NCI-H128 (cell line): ENCODE results near the gene GATB.

Experiments used
- DNase-seq: peaks from one replicate; lab custom pipeline; 2025; ENCODE audit not compliant: unreplicated experiment; lab: John Stamatoyannopoulos, UW

The GATB gene

DNA sequence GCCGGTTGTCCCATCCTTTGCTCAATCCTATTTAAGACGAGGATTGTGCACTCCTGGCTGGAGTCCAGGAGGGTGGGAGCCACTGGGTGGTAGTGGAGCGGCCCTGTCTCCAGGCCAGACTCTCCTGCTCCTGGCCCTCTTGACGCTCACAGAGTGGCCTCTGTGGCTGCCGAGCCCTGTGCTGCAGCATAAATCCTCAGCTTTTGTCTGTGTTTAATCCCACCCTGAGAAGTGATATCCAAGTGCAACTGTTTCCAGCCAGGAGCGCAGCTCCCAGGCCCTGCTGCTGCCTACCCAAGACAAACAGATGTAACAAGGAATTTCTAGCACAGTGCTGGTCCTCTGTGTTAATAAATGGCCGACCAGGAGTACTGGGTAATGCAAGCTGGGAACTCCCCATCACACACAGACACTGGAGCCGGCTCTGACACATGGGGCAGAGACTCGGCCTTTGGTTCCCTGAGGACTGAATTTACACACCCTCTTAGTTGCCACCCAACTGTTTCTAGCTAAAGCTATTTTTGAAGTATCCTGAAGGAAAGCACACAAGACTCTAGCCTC is 85.3 kb downstream of the GATB start:
- no peak for DNase-seq

DNA sequence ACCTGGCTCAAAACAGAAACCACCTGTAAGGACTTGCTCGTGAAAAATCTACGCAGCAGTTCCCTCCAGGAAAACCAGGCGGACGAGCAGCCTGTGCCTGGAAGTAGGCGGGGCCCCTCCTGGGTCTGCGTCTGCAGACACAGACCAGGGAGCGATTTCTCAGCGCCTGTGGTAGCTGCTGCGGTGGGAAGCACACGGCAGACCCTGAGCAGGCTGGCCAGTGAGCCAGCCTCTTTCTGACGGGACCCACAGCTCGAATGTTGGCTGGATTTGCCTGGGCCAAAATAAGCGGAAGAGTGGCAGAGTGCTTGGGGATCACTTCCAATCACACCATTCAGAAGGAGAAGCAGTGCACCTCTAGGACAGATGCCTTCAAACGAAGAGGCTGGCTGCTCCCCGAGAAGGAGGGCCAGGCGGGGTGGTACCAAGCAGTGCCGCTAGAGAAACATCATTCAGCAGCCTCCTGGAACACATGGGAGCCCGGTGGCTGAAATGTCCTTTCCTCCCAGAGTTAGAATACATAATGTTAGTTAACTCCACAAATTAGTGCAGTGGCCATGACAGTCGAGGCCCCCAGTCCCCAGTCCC is 85.9 kb downstream of the GATB start:
- no peak for DNase-seq

DNA sequence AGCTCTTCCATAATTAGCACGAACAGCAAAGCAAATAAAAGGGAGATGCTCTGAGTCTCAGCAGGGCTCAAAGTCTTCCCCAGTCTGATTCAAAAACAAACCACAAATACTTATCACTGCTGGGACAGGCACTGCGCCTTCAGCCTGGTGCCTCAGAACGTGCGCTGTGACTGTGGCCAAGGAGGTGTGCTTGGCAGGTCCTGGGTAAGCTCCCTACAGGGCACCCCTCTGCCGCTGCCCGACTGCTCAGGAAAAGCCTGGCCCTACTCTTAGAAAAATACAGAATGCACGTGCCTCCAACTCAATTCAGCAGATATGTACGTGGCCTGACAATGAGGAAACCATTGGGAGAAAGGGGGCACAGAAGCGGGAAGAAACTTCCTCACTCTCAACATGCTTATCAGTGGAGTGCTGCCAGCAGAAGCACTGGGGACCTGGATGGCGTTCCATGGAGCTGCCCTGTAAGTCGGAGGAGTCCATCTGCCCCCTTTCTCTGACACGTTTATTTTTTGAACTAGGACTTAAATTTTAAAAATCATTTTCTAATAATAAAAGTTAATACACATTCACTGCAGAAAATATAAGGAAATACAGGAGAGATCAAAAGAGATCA is 86.8 kb downstream of the GATB start:
- no peak for DNase-seq

DNA sequence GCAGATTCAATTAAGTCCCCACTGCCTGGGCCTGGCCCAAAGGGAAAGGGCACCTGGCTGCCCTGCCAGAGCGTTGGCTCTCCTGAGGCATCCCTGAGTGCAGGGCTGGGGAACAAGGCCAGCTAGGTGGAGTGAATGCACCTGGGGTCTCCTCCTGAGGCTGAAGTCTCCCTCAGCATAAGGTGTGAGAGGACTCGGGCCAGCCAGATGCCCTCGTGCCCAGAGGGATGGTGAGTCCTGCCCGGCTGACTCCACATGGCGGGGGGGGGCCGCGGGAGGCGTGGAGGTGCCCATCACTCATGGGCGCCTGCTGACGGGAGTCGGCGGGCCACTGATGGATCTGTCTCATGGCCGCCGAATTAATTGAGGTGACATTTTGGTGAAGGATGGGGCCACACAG is 87.8 kb downstream of the GATB start:
- DNase-seq = no peak

DNA sequence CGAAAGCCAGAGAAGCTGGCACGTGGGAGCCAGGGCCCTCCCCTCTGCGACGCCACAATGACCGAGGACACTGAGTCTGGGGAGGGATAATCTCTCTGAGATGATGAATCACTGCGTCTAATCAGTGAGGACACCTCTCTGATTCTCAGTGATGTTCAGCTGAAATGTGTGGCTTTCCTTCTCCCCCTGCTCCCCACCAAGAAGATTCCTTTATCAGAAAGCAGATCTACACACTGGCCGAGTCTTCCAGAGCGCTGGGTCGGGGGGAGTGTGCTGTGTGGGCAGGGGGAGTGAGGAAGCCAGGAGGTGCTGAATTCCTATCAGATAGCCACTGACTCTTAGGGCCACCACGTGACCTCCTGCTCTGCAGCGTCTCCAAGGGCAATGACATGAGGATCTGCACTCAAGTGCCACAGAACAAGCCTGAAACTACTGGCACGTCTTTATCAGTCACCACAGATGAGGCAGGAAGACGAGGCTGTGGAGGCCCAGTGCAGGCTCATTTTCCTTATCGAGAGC is 89.2 kb downstream of the GATB start:
- no peak for DNase-seq

DNA sequence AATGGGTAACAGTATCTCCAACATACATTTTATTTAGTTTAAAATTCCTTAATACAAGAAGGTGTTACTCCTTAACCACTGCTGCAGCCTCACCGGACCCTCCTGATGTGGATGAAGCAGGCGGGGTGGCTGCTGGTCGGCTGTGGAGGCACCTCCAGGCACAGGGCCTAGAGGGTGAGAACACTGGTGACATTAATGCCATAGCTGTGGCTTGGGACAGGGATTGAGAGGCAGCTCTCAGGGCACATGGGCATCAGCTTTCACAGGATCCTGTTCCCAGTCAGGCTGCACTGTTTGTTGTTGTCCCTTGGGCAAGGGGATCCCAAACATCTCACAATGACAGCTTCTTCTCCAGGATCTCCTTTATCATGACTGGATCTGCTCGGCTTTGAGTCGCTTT is 90.0 kb downstream of the GATB start:
- no peak for DNase-seq

DNA sequence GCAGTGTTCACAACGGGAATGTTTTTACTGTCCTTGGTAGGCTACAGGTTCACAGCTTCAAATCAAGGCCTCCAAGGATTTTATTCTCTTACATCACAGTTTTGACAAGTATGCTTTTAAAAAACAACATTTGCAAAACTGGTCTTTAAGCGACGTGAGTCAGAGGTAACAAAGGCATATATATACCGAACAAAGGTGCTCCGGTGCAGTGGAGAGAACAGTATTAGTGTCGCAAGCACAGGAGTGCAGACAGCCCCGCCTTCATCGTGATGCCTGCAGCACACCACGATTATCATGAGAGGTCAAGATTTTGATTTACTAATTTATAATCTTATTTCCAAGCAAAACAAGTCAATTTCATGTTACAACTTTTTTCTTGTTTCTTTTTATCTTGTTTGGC is 90.8 kb downstream of the GATB start:
- no peak for DNase-seq

DNA sequence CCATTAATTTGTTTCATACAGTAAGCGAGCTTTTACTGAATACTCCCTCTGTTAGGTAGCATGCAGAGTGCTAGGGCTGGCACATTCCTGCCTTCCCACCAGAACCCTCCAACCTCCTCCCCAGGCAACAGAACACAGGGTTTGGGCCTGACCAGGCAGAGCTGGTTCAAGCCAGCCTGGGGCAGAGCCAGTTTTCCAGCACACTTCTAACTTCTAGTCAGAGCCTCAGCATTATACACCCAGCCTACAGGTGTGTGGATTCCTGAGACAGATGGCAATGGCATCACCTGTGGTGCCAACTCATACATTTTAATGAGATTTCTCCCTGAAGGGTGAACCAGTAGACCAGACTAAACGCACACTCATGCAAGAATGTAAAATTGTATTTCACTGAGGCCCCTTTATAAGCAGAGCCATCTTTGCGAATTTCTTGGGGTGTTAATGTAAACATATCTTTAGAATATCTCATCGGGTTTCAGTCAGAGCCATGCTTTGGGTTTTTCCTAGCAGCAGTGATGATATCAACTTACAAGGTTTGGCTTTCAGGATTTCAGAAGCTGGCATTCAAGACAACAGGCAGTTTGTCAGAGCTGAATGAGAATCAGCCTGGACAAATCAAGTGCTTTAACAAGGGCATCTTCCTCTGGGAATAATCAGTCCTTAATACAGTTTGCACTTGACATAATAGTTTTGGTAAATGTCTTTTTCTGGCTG is 92.0 kb downstream of the GATB start:
- no peak for DNase-seq

DNA sequence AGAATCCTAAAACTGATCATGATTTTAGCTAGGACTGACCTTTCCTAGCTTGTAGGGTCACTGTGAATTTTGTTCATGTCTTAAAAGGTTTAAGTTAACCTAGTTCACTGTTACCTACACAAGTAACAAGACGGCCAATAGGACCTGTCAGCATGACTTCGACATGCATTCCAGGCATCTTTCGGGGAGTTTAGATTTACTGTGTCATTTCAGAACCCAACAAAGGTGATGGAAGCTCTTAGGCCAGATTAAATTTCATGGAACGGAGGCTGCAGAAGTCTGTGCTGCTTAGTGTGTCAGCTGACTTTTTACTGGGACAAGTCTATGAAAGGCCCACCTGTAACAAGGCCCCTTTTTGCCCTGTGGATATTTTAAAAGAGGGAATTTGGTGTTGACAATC is 93.1 kb downstream of the GATB start:
- DNase-seq = no peak

DNA sequence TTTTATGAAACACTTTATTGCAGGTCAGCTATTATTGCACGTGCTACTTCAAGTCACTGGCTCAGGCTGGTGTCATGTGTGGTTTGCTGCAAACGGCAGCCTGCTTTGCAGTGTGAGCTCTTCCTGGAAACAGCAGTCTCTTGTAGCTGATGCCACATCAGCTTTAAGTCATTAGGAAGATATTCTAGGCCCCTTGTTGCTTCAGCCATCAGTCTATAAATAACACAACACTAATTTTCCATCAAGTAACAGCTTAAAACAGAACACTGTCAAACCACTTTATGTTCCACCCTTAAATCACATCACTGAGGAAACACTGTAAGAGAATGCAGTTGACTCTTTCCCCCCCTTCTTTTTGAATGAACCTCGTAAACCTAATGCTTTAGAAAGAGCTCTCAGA is 93.8 kb downstream of the GATB start:
- no peak for DNase-seq

DNA sequence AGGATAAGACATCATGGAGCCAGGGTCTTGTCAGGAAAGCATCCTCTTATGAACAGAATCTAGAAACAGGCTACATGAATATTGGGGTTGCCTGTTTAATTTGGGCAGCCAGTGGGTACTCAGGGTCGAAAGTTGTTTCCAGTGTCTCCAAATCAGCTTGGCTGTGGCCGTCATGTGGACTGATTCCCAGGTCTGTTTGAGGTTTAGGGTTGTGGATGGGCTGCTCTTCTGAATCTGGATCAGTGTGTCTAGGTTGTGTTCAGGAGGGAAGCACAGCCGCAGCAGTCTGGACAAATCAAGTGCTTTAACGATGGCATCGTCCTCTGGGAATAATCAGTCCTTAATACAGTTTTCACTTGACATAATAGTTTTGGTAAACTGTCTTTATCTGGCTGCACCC is 94.3 kb downstream of the GATB start:
- no peak for DNase-seq

DNA sequence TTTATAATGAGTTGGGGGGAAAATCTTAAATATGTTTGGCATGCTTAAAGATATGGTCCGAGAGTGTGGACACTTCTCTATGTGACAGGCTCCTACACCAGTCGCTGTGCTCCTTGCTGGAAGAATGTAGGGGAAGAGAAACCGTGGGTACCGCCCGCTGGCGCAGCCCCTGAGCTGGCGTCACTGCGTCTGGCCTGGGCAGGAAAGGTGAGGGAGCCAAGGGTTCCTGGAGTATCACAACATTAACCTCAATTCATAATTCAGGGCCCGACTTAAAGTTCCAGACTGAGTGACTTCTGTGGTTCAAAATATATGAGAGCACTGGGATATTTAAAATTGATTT is 95.1 kb downstream of the GATB start:
- no peak for DNase-seq

DNA sequence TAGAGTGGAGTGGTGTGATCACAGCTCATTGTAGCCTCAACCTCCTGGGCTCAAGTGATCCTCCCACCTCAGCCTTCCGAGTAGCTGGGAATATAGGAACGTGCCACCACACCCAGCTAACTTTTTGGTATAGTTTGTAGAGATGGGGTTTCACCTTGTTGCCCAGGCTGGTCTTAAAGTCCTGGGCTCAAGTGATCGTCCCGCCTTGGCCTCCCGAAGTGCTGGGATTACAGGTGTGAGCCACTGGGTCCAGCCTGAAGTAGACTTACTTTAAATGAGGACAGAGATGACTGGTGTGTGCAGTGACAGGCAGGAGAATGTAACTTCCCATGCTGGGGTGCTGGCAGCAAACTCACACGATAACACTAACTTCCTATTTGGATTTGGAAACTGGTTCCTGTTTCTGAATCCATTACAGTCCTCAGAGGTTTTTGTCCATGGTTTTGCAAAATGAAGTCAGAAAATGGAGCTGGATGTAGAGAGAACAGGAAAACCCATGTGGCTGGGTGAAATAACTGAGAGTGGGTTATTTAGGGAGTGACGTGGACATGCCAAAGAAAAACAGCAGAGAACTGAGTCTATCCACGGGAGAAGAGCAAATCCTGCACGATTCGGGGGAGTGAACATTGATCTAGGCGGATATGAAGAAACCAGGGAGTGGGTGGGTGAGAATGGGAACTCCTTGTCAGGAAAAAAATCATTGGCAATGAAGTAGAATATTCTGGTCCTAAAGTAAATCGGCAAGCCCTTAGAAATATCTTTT is 95.6 kb downstream of the GATB start:
- DNase-seq = no peak

DNA sequence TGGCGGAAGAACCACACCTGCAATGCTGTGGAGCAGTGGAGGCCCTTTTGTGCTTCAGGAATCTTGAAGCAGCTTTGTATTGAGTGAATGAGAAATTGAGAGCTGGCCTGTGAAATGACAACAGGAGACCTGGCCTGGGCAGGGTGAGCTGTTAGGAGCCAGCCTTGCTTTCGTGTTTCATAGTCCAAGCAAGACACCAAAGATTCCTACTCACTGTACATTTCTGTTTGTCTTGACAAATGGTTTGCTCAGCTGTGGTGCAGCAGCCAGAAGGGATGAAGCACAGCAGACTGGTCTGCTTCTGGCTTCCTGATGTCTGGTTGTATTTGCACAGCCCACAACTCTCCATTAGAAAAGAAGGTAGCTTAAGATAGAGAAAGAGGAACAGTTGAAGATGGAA is 96.5 kb downstream of the GATB start:
- DNase-seq = no peak

DNA sequence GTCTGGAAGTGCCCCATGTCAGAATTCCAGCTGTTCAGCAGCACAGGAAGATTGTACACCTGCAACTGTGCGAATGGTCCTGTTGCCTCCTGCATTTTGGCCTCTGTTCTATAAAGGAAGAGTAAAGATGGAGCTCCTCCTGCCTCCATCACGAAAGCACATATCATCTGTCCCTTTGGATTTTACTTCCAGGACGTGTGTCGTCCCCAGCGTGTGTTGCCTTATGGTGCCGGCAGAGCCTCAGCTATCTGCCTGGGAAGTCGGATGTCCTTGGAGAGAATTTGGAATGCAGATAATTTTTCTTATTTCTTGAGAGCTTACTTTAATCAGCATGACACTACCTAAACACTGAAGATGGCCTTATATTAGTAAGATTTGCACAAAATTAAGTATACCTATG is 97.7 kb downstream of the GATB start:
- DNase-seq = no peak

DNA sequence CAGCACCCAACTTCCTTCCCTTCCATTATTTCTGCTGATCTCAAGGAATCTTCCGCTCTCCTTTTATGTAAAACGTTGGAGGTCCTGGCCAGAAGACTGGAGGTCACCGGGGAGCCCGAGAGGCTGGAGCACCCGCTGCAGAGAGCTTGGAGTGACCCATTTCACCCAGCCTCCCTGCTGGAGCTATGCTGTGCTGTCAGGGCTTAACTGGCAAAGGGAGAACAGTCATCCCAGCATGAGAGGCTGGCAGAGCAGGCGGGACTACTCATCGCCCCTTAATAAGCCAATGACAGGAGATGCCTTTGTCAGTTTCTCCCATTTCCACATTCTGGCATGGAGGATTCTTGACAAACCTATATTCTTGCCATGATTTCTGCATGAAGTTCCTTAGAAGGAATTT is 98.9 kb downstream of the GATB start:
- no peak for DNase-seq

DNA sequence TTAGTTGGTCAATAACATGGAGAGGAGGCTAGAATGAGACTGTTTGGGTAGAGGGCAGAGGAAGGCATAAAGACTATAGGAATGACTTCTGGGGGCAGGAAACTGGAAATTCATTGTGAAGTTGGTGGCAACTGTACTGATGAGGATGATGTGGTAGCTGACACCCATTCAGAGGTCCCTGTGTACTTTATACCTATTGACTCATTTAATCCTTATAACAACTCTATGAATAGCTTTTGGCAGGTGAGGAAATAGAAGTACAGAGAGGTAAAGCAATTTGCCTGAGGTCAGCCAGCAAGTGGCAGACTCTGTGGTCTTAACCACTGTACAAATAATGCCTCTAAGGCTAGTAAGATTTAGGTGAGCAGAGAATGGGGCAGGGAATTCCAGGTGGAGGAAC is 100.1 kb downstream of the GATB start:
- no peak for DNase-seq

DNA sequence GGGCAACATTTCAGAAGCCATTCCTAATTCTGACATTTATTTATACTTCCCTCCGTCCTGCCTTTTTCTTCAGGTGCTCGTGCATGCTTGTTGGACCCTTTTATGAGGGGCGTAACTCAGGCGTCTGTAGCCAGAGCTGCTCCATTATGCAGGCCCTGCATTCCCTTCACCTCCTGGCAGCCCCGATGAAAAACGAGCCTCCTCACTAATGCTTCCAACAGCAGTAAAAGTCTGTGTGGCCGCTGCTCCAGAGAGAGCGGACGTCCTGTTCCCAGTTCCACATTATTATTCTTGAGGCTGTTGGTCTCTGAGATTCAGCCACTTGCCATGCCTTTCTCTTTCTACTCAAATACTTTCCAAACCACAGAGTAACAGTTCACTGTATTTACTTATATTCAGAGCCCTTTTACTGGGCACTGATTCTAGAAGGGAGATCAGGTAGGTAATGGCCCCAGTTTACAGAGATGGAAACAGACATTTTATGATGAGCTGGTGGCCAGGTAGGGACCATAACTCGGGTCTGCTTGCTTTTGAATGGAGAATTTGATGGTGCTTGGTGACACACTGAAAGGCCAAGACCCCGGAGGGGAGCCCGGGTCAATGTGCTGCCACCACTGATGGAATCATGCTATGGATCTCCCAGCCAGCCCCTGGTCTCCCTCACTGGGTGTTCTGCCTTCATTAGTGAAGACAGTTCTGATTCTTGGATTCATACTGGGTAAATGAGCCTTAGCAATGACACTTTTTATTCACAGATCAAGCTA is 101.0 kb downstream of the GATB start:
- no peak for DNase-seq

DNA sequence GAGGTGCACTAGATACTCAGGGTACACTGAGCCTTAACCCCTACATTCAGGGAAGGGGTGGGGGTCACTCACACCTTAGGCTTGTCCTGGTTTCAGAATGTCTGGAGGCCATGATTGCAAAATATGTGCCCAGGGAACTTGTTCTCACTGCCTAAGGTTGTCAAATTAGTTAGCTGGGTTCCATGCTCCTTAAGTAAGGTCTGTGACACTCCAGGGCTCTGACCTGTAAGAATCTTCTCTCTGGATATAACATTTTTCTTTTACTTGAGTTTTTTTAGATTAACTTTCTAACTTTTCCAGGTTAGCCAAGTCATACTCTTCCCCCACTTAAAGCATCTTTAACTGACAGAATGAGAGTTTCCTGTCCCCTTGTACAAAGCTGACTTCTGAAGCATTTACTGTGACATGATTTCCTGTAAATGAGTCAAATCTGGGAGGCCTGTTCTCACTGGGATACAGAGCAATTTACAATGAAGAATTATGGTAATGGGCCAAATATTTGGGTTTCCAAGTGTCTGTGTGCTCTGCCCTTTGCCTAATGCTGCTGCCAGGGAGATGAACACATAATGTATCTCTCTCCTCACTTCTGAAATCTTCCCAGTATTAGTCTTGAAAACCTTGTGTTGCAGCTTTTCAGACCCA is 101.7 kb downstream of the GATB start:
- no peak for DNase-seq

DNA sequence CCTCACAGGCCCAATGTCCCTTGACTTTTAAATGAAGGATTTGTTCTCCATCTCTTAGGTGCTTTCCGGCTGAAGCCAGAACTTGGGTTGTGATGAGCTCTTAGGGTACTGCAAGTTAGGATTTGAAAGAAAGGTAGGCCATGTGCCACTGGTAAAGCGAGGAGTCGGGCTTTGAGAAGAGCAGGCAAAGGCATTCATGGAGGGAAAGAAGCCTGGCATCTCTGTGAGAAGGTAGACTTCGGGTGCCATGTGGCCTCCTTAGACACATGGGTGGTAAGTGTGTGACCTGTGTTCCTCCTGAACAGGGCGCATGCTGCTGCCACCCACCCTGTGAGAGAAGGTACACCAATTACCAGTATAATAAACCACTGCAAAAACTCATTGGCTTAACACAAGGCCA is 102.9 kb downstream of the GATB start:
- DNase-seq = no peak
